ENCODE measurements around the gene UMAD1. TPM values are rescaled to one million over a fixed set of nuclear protein-coding genes. Genes with fewer than 3 reads are reported as not detected.

Gene UMAD1
- total and polyA plus RNA-seq, 10 donors = 7.6 to 21.2 (median 14.2) TPM

DNA sequence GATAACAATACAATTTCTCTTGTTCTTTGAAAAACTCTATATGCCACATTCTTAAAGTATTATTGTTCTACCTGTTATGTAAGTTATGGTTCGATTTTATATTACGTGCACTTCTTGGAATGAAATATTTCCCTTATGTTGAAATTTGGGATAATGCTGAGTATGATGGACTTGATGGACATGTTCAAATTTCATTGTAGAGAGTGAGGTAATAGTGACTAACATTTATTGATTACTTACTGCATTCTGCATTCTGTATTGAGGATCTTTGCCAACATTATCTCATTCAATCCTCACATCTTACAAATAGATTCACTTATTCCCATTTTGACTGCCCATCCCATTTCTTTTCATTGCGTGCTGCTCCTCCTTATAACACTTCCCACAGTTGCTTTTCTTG lies 208.3 kb downstream of the UMAD1 start:
- no peak for DNase-seq
- H3K27me3 ChIP-seq (replicated peaks in 1 of 7) = no peaks in the 10 kb centered on the region
- TF ChIP-seq POLR2A (IDR thresholded peaks at IDR 0.05) = no peak
- no peak for TF ChIP-seq POLR2AphosphoS5 (IDR thresholded peaks at IDR 0.05)
- TF ChIP-seq CTCF (IDR thresholded peaks at IDR 0.05 in 8 of 11, conservative IDR thresholded peaks at IDR 0.05 in 3 of 11) = no peak
- no peak overlapping the region for H3K4me3 ChIP-seq
- H3K9me3 ChIP-seq = peaks cover 0 to 11% (median 4%) of the 10 kb centered on the region in 8 donors
- peak overlapping the region in 1 of 8 donors; percentile 11 for H3K27ac ChIP-seq
- peaks cover 0 to 34% (median 5%) of the 10 kb centered on the region in 6 donors for H3K4me1 ChIP-seq
- no peaks in the 10 kb centered on the region for H3K36me3 ChIP-seq
- WGBS, 5 donors = 65 to 100% (median 96%) methylated on average over 3 of the region's 3 CpGs
- intact Hi-C loops (cut with DNase I; ENCODE audit: low total_unique reads) = no loop called here

DNA sequence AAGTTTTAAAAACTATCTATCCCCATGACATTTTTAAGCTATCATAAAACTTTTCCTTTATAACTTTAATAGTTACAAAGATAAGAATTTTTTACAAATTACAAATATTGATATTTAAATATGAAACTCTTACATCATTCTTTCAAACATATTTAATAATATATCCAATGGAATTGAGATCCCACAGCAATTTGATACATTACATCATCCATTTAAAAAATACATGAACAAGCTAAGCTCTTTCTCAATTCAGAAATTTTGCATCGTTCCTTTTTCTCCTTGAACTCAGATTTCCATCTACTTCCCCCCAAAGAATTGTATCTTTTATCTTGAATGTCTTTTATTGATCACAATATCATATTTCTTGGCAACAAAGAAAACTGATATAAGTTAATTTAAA lies 209.6 kb downstream of the UMAD1 start:
- Histone ChIP-seq H3K27me3 (replicated peaks in 1 of 7) (no peaks in the 10 kb centered on the region), H3K36me3 (peaks cover 0 to 9% (median 2%) of the 10 kb centered on the region in 6 donors), H3K4me1 (peaks cover 0 to 34% (median 5%) of the 10 kb centered on the region in 6 donors), H3K9me3 (peaks cover 3 to 23% (median 17%) of the 10 kb centered on the region in 8 donors), H3K4me3 (no peak overlapping the region), H3K27ac (no peak overlapping the region)
- 65 to 84% (median 76%) methylated on average over 1 of the region's 1 CpG for WGBS, 5 donors
- intact Hi-C loops (cut with DNase I; ENCODE audit: low total_unique reads) = no loop called here
- TF ChIP-seq POLR2A (IDR thresholded peaks at IDR 0.05) = no peak
- no peak for TF ChIP-seq CTCF (IDR thresholded peaks at IDR 0.05 in 8 of 11, conservative IDR thresholded peaks at IDR 0.05 in 3 of 11)
- TF ChIP-seq POLR2AphosphoS5 (IDR thresholded peaks at IDR 0.05) = no peak
- no peak for DNase-seq

- H3K27me3 ChIP-seq (replicated peaks in 1 of 7) = no peaks in the 10 kb centered on the region
- no peak overlapping the region for H3K4me3 ChIP-seq
- no peak overlapping the region for H3K27ac ChIP-seq
- H3K4me1 ChIP-seq = peaks cover 0 to 35% (median 5%) of the 10 kb centered on the region in 6 donors
- H3K9me3 ChIP-seq = peaks cover 7 to 36% (median 28%) of the 10 kb centered on the region in 8 donors
- peaks cover 0 to 17% (median 2%) of the 10 kb centered on the region in 6 donors for H3K36me3 ChIP-seq
- intact Hi-C loops (cut with DNase I; ENCODE audit: low total_unique reads) = no loop called here
- 80 to 100% (median 97%) methylated on average over 1 of the region's 1 CpG for WGBS, 5 donors
- DNase-seq = no peak
- no peak for TF ChIP-seq CTCF (IDR thresholded peaks at IDR 0.05 in 8 of 11, conservative IDR thresholded peaks at IDR 0.05 in 3 of 11)
- TF ChIP-seq POLR2A (IDR thresholded peaks at IDR 0.05) = no peak
- no peak for TF ChIP-seq POLR2AphosphoS5 (IDR thresholded peaks at IDR 0.05)
Observed at GRCh38 chr7:7851381-7851780, 210.8 kb downstream of the UMAD1 start.

- Histone ChIP-seq H3K4me3 (no peak overlapping the region), H3K9me3 (peaks cover 7 to 37% (median 28%) of the 10 kb centered on the region in 8 donors), H3K27me3 (replicated peaks in 1 of 7) (no peaks in the 10 kb centered on the region), H3K4me1 (peaks cover 0 to 41% (median 9%) of the 10 kb centered on the region in 6 donors), H3K27ac (peak overlapping the region in 2 of 8 donors; percentile 44 to 47), H3K36me3 (peaks cover 0 to 17% (median 2%) of the 10 kb centered on the region in 6 donors)
- intact Hi-C loops (cut with DNase I; ENCODE audit: low total_unique reads) = no loop called here
- WGBS, 5 donors = 74 to 92% (median 89%) methylated on average over 3 of the region's 3 CpGs
- no peak for DNase-seq
- TF ChIP-seq POLR2A (IDR thresholded peaks at IDR 0.05) = no peak
Observed at GRCh38 chr7:7851991-7852390, 211.4 kb downstream of the UMAD1 start.
